Left lung (tissue), 10 donors: Measurements from ENCODE around the gene IL17REL. TPM values are rescaled to one million over a fixed set of nuclear protein-coding genes. Genes with fewer than 3 reads are reported as not detected.
A peak's percentile ranks its signal among the peaks of the same experiment; 100 is the strongest.

Experiments used
- ATAC-seq: fragments of 200-7000 bp; cut with Tn5 transposase; one replicate; pipeline ENCODE4 v1.9.1; 2020; ENCODE audit warnings: moderate library complexity
- DNase-seq, 4 donors: peaks; one replicate each; pipeline ENCODE4 v3.0.0-alpha.2; 2013 to 2020
- H3K27ac ChIP-seq, 2 donors: fragments of 200-600 bp; sonication (generic) in 1 of 2; one replicate each; pipeline versions ENCODE4 v1.5.0 to v1.8.0; 2020 to 2021
- H3K27me3 ChIP-seq, 2 donors: fragments of 200-600 bp; sonication (generic) in 1 of 2; one replicate each; pipeline versions ENCODE4 v1.5.0 to v1.8.0; 2020 to 2021
- H3K36me3 ChIP-seq, 2 donors: fragments of 200-600 bp; sonication (generic) in 1 of 2; one replicate each; pipeline versions ENCODE4 v1.5.0 to v1.8.0; 2020 to 2021
- H3K4me1 ChIP-seq, 2 donors: fragments of 200-600 bp; one replicate each; pipeline ENCODE4 v1.8.0; 2021
- H3K4me3 ChIP-seq, 2 donors: fragments of 200-600 bp; sonication (generic) in 1 of 2; one replicate each; pipeline versions ENCODE4 v1.5.0 to v1.8.0; 2020 to 2021; ENCODE audit warnings: mild to moderate bottlenecking in 1 of 2
- H3K9me3 ChIP-seq, 2 donors: fragments of 200-600 bp; sonication (generic) in 1 of 2; one replicate each; pipeline versions ENCODE4 v1.5.0 to v1.8.0; 2020 to 2021
- intact Hi-C, 2 donors: fragments of 100-400 bp; cut with DNase I; formaldehyde crosslinking; loops; one replicate each; pipeline versions ENCODE4 v1.11.2 to v1.14.2; 2022
- polyA plus RNA-seq, 6 donors: library from polyadenylated mRNA; unstranded; fragments of 120-200 nt; gene quantifications; one replicate each; pipeline ENCODE4 v1.2.1, GENCODE V29; 2013; ENCODE audit not compliant: insufficient read length in 6 of 6
- total RNA-seq, 2 donors: library from RNA; stranded (reverse); fragmentation: NEBNext Ultra II Directional; extraction: Animal tissue kit (Norgen Biotek cat#: 25700); gene quantifications; one replicate each; pipeline ENCODE4 v1.2.1, GENCODE V29; 2021
- TF ChIP-seq, protein P1 (sequence below), 2 donors: fragments of 200-600 bp; sonication (generic) in 1 of 2; IDR thresholded peaks; one replicate each; pipeline versions ENCODE4 v1.5.0 to v1.8.0; 2021; ENCODE audit warnings: antibody characterized with exemption in 2 of 2
- donor health status: DM: no; HTN: yes; CAD: no.
- donor health status: DM: no; HTN: no; CAD: no.

Gene IL17REL
- total and polyA plus RNA-seq, 8 donors: 0.06 to 0.17 (median 0.07) TPM; not detected in 3

DNA sequence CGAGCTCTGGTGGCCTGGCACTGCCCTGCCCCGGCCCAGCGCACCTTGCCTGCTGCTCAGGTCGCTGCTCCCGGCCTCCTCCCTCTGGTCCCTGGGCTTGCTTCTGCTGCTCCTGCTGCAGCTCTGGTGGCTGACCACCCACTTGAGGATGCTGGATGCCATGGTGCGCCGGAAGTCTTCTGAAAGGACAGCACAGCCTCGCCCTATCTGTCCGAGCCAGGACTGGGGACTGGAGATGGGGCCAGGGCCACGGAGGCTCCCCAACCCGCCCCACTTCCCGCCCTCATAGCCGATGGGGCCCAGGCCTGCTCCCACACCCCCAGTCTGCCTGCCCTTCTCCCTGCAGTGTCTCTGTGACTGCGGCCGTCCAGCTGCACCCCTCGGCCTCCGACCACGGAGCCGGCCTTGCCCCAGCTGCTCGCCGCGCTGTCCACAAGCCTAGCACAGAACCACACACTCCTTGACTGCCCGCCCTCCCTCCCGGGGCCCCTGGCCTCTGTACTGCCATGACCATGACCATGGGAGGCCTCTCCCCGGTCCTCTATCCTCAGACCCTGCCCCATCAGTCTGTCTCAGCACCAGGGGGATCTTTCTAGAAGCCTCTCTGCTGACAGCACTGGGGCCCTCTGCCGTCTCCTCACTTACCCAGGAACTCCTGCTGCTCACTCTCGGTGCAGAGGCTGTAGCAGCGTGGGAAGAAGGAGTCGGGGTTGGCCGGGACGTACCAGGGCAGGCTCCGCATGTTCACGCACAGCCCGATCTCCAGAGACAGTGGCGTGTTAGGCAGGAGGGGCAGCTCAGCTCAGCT lies 32.9 kb upstream of the IL17REL start:
- intact Hi-C loops: no loop called here
- Histone ChIP-seq H3K4me3 (no peak overlapping the region), H3K36me3 (no peaks in the 10 kb centered on the region), H3K27me3 (peaks cover 0 to 61% of the 10 kb centered on the region in 2 donors), H3K4me1 (no peaks in the 10 kb centered on the region), H3K27ac (no peak overlapping the region), H3K9me3 (no peaks in the 10 kb centered on the region)
- TF ChIP-seq, protein P1, sequence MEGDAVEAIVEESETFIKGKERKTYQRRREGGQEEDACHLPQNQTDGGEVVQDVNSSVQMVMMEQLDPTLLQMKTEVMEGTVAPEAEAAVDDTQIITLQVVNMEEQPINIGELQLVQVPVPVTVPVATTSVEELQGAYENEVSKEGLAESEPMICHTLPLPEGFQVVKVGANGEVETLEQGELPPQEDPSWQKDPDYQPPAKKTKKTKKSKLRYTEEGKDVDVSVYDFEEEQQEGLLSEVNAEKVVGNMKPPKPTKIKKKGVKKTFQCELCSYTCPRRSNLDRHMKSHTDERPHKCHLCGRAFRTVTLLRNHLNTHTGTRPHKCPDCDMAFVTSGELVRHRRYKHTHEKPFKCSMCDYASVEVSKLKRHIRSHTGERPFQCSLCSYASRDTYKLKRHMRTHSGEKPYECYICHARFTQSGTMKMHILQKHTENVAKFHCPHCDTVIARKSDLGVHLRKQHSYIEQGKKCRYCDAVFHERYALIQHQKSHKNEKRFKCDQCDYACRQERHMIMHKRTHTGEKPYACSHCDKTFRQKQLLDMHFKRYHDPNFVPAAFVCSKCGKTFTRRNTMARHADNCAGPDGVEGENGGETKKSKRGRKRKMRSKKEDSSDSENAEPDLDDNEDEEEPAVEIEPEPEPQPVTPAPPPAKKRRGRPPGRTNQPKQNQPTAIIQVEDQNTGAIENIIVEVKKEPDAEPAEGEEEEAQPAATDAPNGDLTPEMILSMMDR (IDR thresholded peaks at IDR 0.05): no peak
- peak in 1 of 4 donors; percentile 69 for DNase-seq
- no peak for ATAC-seq

DNA sequence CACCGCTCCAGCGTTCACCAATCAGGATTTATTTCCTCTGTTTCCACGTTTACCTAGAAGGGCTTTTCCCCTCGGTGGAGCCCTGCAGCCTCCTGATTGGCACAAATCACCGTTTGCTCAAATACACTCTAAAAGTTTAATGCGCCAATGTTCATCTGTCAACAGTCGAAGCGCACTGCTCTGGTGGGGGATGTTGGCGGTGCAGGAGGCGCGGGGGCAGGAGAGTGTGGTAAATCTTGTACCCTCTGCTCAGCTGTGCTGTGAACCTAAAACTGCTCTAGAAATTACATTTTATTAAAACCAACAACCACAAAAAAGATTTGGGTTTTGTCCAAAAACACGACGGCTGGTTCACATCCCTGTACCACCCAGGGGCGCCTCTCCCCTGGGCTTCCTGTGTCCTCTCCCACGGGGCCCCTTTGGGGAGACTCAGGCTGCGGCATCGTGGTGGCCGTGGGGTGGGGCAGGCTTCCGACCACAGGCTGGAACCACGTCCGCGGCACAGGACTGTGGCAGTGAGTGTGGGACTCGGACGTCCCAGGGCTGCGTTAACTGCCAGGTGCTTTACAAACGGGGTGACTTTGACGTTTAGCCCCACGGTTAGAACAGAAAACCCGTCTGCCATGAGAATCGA lies 32.0 kb upstream of the IL17REL start:
- peaks cover 0 to 61% of the 10 kb centered on the region in 2 donors for H3K27me3 ChIP-seq
- peak in 1 of 4 donors; percentile 50 for DNase-seq
- no peak overlapping the region for H3K27ac ChIP-seq
- no peak for ATAC-seq
- intact Hi-C loops: no loop called here
- no peaks in the 10 kb centered on the region for H3K36me3 ChIP-seq
- H3K9me3 ChIP-seq: no peaks in the 10 kb centered on the region
- no peak overlapping the region for H3K4me3 ChIP-seq
- TF ChIP-seq, protein P1 (IDR thresholded peaks at IDR 0.05): no peak
- no peaks in the 10 kb centered on the region for H3K4me1 ChIP-seq

DNA sequence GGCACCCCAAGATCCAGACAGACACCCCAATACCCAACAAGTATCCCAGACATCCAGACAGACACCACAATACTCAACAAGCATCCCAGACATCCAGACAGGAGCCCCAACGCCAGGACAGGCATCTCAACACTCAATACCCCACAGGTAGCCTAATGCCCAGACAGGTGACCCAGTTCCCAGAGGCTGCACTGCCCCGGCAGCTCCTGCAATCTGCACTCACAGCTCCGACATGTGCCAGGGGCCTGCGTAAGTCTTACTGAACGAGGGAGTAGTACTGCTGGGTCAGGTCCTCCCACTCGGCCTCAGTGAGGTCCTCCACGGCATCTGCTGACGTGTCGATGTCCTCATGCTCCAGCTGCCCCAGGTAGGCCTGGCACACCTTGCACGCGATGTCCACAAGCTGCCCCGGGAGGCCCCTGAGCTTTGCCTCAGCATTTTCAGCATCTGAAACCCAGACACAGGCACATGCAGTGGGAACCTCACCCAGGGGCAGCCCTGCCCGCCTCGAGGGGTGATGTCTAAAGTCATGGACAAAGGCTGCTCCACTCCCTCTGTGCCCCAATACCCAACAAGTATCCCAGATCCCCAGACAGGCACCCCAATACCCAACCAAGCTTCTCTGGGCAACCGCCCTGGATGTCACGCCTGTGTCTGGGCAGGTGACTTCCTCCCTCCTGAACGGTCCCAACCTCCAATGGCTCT lies 28.9 kb upstream of the IL17REL start:
- Histone ChIP-seq H3K27ac (no peak overlapping the region), H3K27me3 (peaks cover 0 to 41% of the 10 kb centered on the region in 2 donors), H3K4me1 (no peaks in the 10 kb centered on the region), H3K36me3 (no peaks in the 10 kb centered on the region), H3K9me3 (peaks cover 0 to 11% of the 10 kb centered on the region in 2 donors), H3K4me3 (no peak overlapping the region)
- DNase-seq: peak in 1 of 4 donors; percentile 67
- intact Hi-C loops: no loop called here
- TF ChIP-seq, protein P1 (IDR thresholded peaks at IDR 0.05): no peak
- ATAC-seq: no peak

DNA sequence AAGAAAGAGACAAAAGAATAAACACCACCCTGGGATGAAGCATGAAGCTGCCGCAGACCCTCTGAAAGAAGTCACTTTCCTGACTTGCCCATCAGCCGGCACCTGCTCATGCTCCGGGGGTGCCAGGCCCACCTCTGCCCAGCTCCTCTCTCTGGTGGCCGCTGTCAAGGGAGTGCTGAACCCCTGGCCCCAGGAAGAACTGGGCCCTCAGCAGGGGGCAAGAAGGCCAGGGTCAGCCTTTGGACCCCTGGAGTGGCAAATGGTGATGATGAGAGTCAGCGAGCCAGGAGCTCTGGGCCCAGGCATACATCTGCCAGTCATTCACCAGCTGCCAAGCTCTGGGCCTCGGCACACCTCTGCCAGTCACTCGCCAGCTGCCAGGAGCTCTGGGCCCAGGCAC lies 28.2 kb upstream of the IL17REL start:
- no peak overlapping the region for H3K27ac ChIP-seq
- peaks cover 0 to 11% of the 10 kb centered on the region in 2 donors for H3K9me3 ChIP-seq
- ATAC-seq: no peak
- H3K36me3 ChIP-seq: no peaks in the 10 kb centered on the region
- DNase-seq: peak in 2 of 4 donors; percentile 22 to 45
- no peak overlapping the region for H3K4me3 ChIP-seq
- TF ChIP-seq, protein P1 (IDR thresholded peaks at IDR 0.05): no peak
- intact Hi-C loops: no loop called here
- H3K27me3 ChIP-seq: peaks cover 0 to 39% of the 10 kb centered on the region in 2 donors
- H3K4me1 ChIP-seq: no peaks in the 10 kb centered on the region
